ENCODE data around the gene NCAN.

The NCAN gene

GRCh38 chr19:19203012-19203856, 8.5 kb upstream of the NCAN start, which contains the start of gene NR2C2AP:
NR2C2AP (minus strand) TSS chr19:19203414; CDS start chr19:19203060, 354 bp downstream.
- Histone ChIP-seq H3K9me3 (ENCODE audit: control insufficient read depth, low read length) (no peaks in the 10 kb centered on the region), H3K4me1 (ENCODE audit: control insufficient read depth, insufficient read depth, low read length) (peaks cover 7% of the 10 kb centered on the region), H3K9ac (ENCODE audit: low read length) (peak within 1 kb of the TSS; percentile 91), H3K4me3 (ENCODE audit: low read length) (peak within 1 kb of the TSS; percentile 90), H3K27me3 (replicated peaks; ENCODE audit: control insufficient read depth, insufficient read depth, low read length) (peaks cover 19% of the 10 kb centered on the region), H3K36me3 (ENCODE audit: control insufficient read depth, insufficient read depth, low read length, severe bottlenecking) (peaks cover 20% of the 10 kb centered on the region)
- DNase-seq (ENCODE audit: low read depth) = peak; percentile 95

- H3K4me3 ChIP-seq (ENCODE audit: low read length) = no peak overlapping the region
- H3K9me3 ChIP-seq (ENCODE audit: control insufficient read depth, low read length) = no peaks in the 10 kb centered on the region
- peaks cover 11% of the 10 kb centered on the region for H3K36me3 ChIP-seq (ENCODE audit: control insufficient read depth, insufficient read depth, low read length, severe bottlenecking)
- peaks cover 20% of the 10 kb centered on the region for H3K27me3 ChIP-seq (replicated peaks; ENCODE audit: control insufficient read depth, insufficient read depth, low read length)
- peaks cover 7% of the 10 kb centered on the region for H3K4me1 ChIP-seq (ENCODE audit: control insufficient read depth, insufficient read depth, low read length)
- no peak for DNase-seq (ENCODE audit: low read depth)
- H3K9ac ChIP-seq (ENCODE audit: low read length) = no peak overlapping the region
Measured at GRCh38 chr19:19204181-19204580, 7.6 kb upstream of the NCAN start.

GRCh38 chr19:19205416-19206410, 6.0 kb upstream of the NCAN start:
- Histone ChIP-seq H3K9me3 (ENCODE audit: control insufficient read depth, low read length) (no peaks in the 10 kb centered on the region), H3K4me1 (ENCODE audit: control insufficient read depth, insufficient read depth, low read length) (peaks cover 7% of the 10 kb centered on the region), H3K4me3 (ENCODE audit: low read length) (no peak overlapping the region), H3K27me3 (replicated peaks; ENCODE audit: control insufficient read depth, insufficient read depth, low read length) (peaks cover 25% of the 10 kb centered on the region), H3K36me3 (ENCODE audit: control insufficient read depth, insufficient read depth, low read length, severe bottlenecking) (peaks cover 10% of the 10 kb centered on the region), H3K9ac (ENCODE audit: low read length) (no peak overlapping the region)
- no peak for DNase-seq (ENCODE audit: low read depth)

GRCh38 chr19:19206938-19207337, 4.8 kb upstream of the NCAN start:
- H3K27me3 ChIP-seq (replicated peaks; ENCODE audit: control insufficient read depth, insufficient read depth, low read length) = peaks cover 32% of the 10 kb centered on the region

GRCh38 chr19:19207637-19208572, 3.9 kb upstream of the NCAN start:
- Histone ChIP-seq H3K4me1 (ENCODE audit: control insufficient read depth, insufficient read depth, low read length) (peaks cover under 1% of the 10 kb centered on the region), H3K27me3 (replicated peaks; ENCODE audit: control insufficient read depth, insufficient read depth, low read length) (peaks cover 39% of the 10 kb centered on the region), H3K9ac (ENCODE audit: low read length) (no peak overlapping the region), H3K36me3 (ENCODE audit: control insufficient read depth, insufficient read depth, low read length, severe bottlenecking) (no peaks in the 10 kb centered on the region), H3K4me3 (ENCODE audit: low read length) (no peak overlapping the region), H3K9me3 (ENCODE audit: control insufficient read depth, low read length) (no peaks in the 10 kb centered on the region)
- DNase-seq (ENCODE audit: low read depth) = no peak

More at GRCh38 chr19:19206938-19207337, 4.8 kb upstream of the NCAN start:
- Histone ChIP-seq H3K9ac (ENCODE audit: low read length) (no peak overlapping the region), H3K4me1 (ENCODE audit: control insufficient read depth, insufficient read depth, low read length) (peaks cover 7% of the 10 kb centered on the region), H3K36me3 (ENCODE audit: control insufficient read depth, insufficient read depth, low read length, severe bottlenecking) (peaks cover 2% of the 10 kb centered on the region), H3K4me3 (ENCODE audit: low read length) (no peak overlapping the region), H3K9me3 (ENCODE audit: control insufficient read depth, low read length) (no peaks in the 10 kb centered on the region)
- no peak for DNase-seq (ENCODE audit: low read depth)

- no peaks in the 10 kb centered on the region for H3K9me3 ChIP-seq (ENCODE audit: control insufficient read depth, low read length)
- no peak overlapping the region for H3K4me3 ChIP-seq (ENCODE audit: low read length)
- no peak overlapping the region for H3K9ac ChIP-seq (ENCODE audit: low read length)
- no peaks in the 10 kb centered on the region for H3K36me3 ChIP-seq (ENCODE audit: control insufficient read depth, insufficient read depth, low read length, severe bottlenecking)
- no peaks in the 10 kb centered on the region for H3K4me1 ChIP-seq (ENCODE audit: control insufficient read depth, insufficient read depth, low read length)
- DNase-seq (ENCODE audit: low read depth) = no peak
- peaks cover 53% of the 10 kb centered on the region for H3K27me3 ChIP-seq (replicated peaks; ENCODE audit: control insufficient read depth, insufficient read depth, low read length)
Measured at GRCh38 chr19:19209372-19209771, 2.4 kb upstream of the NCAN start.

- Histone ChIP-seq H3K27me3 (replicated peaks; ENCODE audit: control insufficient read depth, insufficient read depth, low read length) (peaks cover 48% of the 10 kb centered on the region), H3K36me3 (ENCODE audit: control insufficient read depth, insufficient read depth, low read length, severe bottlenecking) (no peaks in the 10 kb centered on the region), H3K9ac (ENCODE audit: low read length) (no peak overlapping the region), H3K4me3 (ENCODE audit: low read length) (no peak overlapping the region), H3K9me3 (ENCODE audit: control insufficient read depth, low read length) (peaks cover 8% of the 10 kb centered on the region), H3K4me1 (ENCODE audit: control insufficient read depth, insufficient read depth, low read length) (no peaks in the 10 kb centered on the region)
- DNase-seq (ENCODE audit: low read depth) = no peak
Measured at GRCh38 chr19:19212916-19213315, 1.2 kb downstream of the NCAN start.

- H3K27me3 ChIP-seq (replicated peaks; ENCODE audit: control insufficient read depth, insufficient read depth, low read length) = peaks cover 48% of the 10 kb centered on the region
- H3K4me3 ChIP-seq (ENCODE audit: low read length) = no peak overlapping the region
- no peak for DNase-seq (ENCODE audit: low read depth)
Measured at GRCh38 chr19:19213426-19214158, 1.8 kb downstream of the NCAN start.

GRCh38 chr19:19214159-19214490, 2.4 kb downstream of the NCAN start:
- no peaks in the 10 kb centered on the region for H3K4me1 ChIP-seq (ENCODE audit: control insufficient read depth, insufficient read depth, low read length)
- H3K4me3 ChIP-seq (ENCODE audit: low read length) = no peak overlapping the region
- H3K27me3 ChIP-seq (replicated peaks; ENCODE audit: control insufficient read depth, insufficient read depth, low read length) = peaks cover 48% of the 10 kb centered on the region
- H3K9ac ChIP-seq (ENCODE audit: low read length) = no peak overlapping the region
- no peak for DNase-seq (ENCODE audit: low read depth)
- H3K9me3 ChIP-seq (ENCODE audit: control insufficient read depth, low read length) = peaks cover 8% of the 10 kb centered on the region
- no peaks in the 10 kb centered on the region for H3K36me3 ChIP-seq (ENCODE audit: control insufficient read depth, insufficient read depth, low read length, severe bottlenecking)

More at GRCh38 chr19:19213426-19214158, 1.8 kb downstream of the NCAN start:
- H3K9me3 ChIP-seq (ENCODE audit: control insufficient read depth, low read length) = peaks cover 8% of the 10 kb centered on the region
- H3K36me3 ChIP-seq (ENCODE audit: control insufficient read depth, insufficient read depth, low read length, severe bottlenecking) = no peaks in the 10 kb centered on the region
- H3K9ac ChIP-seq (ENCODE audit: low read length) = no peak overlapping the region
- no peaks in the 10 kb centered on the region for H3K4me1 ChIP-seq (ENCODE audit: control insufficient read depth, insufficient read depth, low read length)

- Histone ChIP-seq H3K27me3 (replicated peaks; ENCODE audit: control insufficient read depth, insufficient read depth, low read length) (peaks cover 42% of the 10 kb centered on the region), H3K9ac (ENCODE audit: low read length) (no peak overlapping the region), H3K9me3 (ENCODE audit: control insufficient read depth, low read length) (peaks cover 8% of the 10 kb centered on the region), H3K4me3 (ENCODE audit: low read length) (no peak overlapping the region), H3K36me3 (ENCODE audit: control insufficient read depth, insufficient read depth, low read length, severe bottlenecking) (no peaks in the 10 kb centered on the region), H3K4me1 (ENCODE audit: control insufficient read depth, insufficient read depth, low read length) (no peaks in the 10 kb centered on the region)
- peak; percentile 54 for DNase-seq (ENCODE audit: low read depth)
Measured at GRCh38 chr19:19214892-19215291, 3.1 kb downstream of the NCAN start.
